Measurements from ENCODE around the gene JPH4.

JPH4 gene

GRCh38 chr14:23555533-23555881 is 23.1 kb downstream of the JPH4 start:
- H3K4me1 ChIP-seq (ENCODE audit: control insufficient read depth, insufficient read depth, low read length, unreplicated experiment): peaks cover 14% of the 10 kb centered on the region
- H3K27me3 ChIP-seq (ENCODE audit: insufficient read depth, low read length): peaks cover 2% of the 10 kb centered on the region; the same call in 1 of the 2 replicates
- H2AFZ ChIP-seq (ENCODE audit: low read length, unreplicated experiment): peak overlapping the region; percentile 80
- H3K79me2 ChIP-seq (ENCODE audit: control insufficient read depth, insufficient read depth, low read length, unreplicated experiment): peaks cover 23% of the 10 kb centered on the region
- H3K36me3 ChIP-seq (ENCODE audit: insufficient read depth, low read length): 0 out of 2 replicates have a peak, but pooled peaks cover 4% of the 10 kb centered on the region
- H3K4me3 ChIP-seq (ENCODE audit: low read depth, low read length): peak overlapping the region; percentile 91
- H3K27ac ChIP-seq (ENCODE audit: low read depth, low read length): no peak overlapping the region

- H2AFZ ChIP-seq (ENCODE audit: low read length, unreplicated experiment): peak within 1 kb of the TSS; percentile 96
- no peak within 1 kb of the TSS for H3K27ac ChIP-seq (ENCODE audit: low read depth, low read length)
- H3K4me3 ChIP-seq (ENCODE audit: low read depth, low read length): peak within 1 kb of the TSS; percentile 83
These were observed 27.1 kb downstream of the JPH4 start, which contains the start of gene ZFHX2 for GRCh38 chr14:23551266-23552028. TSS of gene ZFHX2 (minus strand) at chr14:23551765. CDS start at chr14:23535325, 16,440 bp downstream.

GRCh38 chr14:23550812-23551265 is 27.8 kb downstream of the JPH4 start:
- no peaks in the 10 kb centered on the region for H3K36me3 ChIP-seq (ENCODE audit: insufficient read depth, low read length)
- H2AFZ ChIP-seq (ENCODE audit: low read length, unreplicated experiment): peak overlapping the region; percentile 96
- H3K27me3 ChIP-seq (ENCODE audit: insufficient read depth, low read length): peaks cover 21% of the 10 kb centered on the region; the same call in 1 of the 2 replicates
- peaks cover 5% of the 10 kb centered on the region for H3K4me1 ChIP-seq (ENCODE audit: control insufficient read depth, insufficient read depth, low read length, unreplicated experiment)
- peak overlapping the region; percentile 83 for H3K4me3 ChIP-seq (ENCODE audit: low read depth, low read length)
- no peaks in the 10 kb centered on the region for H3K79me2 ChIP-seq (ENCODE audit: control insufficient read depth, insufficient read depth, low read length, unreplicated experiment)
- H3K27ac ChIP-seq (ENCODE audit: low read depth, low read length): no peak overlapping the region

More at GRCh38 chr14:23551266-23552028, 27.1 kb downstream of the JPH4 start, which contains the start of gene ZFHX2:
- Histone ChIP-seq H3K79me2 (ENCODE audit: control insufficient read depth, insufficient read depth, low read length, unreplicated experiment) (peaks cover 3% of the 10 kb centered on the region), H3K36me3 (ENCODE audit: insufficient read depth, low read length) (no peaks in the 10 kb centered on the region), H3K27me3 (ENCODE audit: insufficient read depth, low read length) (peaks cover 21% of the 10 kb centered on the region; the same call in 1 of the 2 replicates), H3K4me1 (ENCODE audit: control insufficient read depth, insufficient read depth, low read length, unreplicated experiment) (peaks cover 5% of the 10 kb centered on the region)

GRCh38 chr14:23550131-23550811 is 28.3 kb downstream of the JPH4 start:
- no peaks in the 10 kb centered on the region for H3K79me2 ChIP-seq (ENCODE audit: control insufficient read depth, insufficient read depth, low read length, unreplicated experiment)
- H3K36me3 ChIP-seq (ENCODE audit: insufficient read depth, low read length): no peaks in the 10 kb centered on the region
- H2AFZ ChIP-seq (ENCODE audit: low read length, unreplicated experiment): no peak overlapping the region
- H3K27me3 ChIP-seq (ENCODE audit: insufficient read depth, low read length): peaks cover 21% of the 10 kb centered on the region; the same call in 1 of the 2 replicates
- no peak overlapping the region for H3K27ac ChIP-seq (ENCODE audit: low read depth, low read length)
- peaks cover 5% of the 10 kb centered on the region for H3K4me1 ChIP-seq (ENCODE audit: control insufficient read depth, insufficient read depth, low read length, unreplicated experiment)
- peak overlapping the region; percentile 83 for H3K4me3 ChIP-seq (ENCODE audit: low read depth, low read length)

GRCh38 chr14:23548351-23549318 is 30.0 kb downstream of the JPH4 start:
- peaks cover 21% of the 10 kb centered on the region; the same call in 1 of the 2 replicates for H3K27me3 ChIP-seq (ENCODE audit: insufficient read depth, low read length)
- H2AFZ ChIP-seq (ENCODE audit: low read length, unreplicated experiment): no peak overlapping the region
- no peak overlapping the region for H3K4me3 ChIP-seq (ENCODE audit: low read depth, low read length)
- peaks cover 8% of the 10 kb centered on the region for H3K4me1 ChIP-seq (ENCODE audit: control insufficient read depth, insufficient read depth, low read length, unreplicated experiment)
- H3K27ac ChIP-seq (ENCODE audit: low read depth, low read length): no peak overlapping the region
- no peaks in the 10 kb centered on the region for H3K79me2 ChIP-seq (ENCODE audit: control insufficient read depth, insufficient read depth, low read length, unreplicated experiment)
- H3K36me3 ChIP-seq (ENCODE audit: insufficient read depth, low read length): no peaks in the 10 kb centered on the region

GRCh38 chr14:23547924-23548323 is 30.7 kb downstream of the JPH4 start:
- Histone ChIP-seq H2AFZ (ENCODE audit: low read length, unreplicated experiment) (no peak overlapping the region), H3K27me3 (ENCODE audit: insufficient read depth, low read length) (peaks cover 21% of the 10 kb centered on the region; the same call in 1 of the 2 replicates), H3K4me1 (ENCODE audit: control insufficient read depth, insufficient read depth, low read length, unreplicated experiment) (peaks cover 8% of the 10 kb centered on the region), H3K79me2 (ENCODE audit: control insufficient read depth, insufficient read depth, low read length, unreplicated experiment) (no peaks in the 10 kb centered on the region), H3K4me3 (ENCODE audit: low read depth, low read length) (no peak overlapping the region), H3K27ac (ENCODE audit: low read depth, low read length) (no peak overlapping the region), H3K36me3 (ENCODE audit: insufficient read depth, low read length) (no peaks in the 10 kb centered on the region)

- H3K79me2 ChIP-seq (ENCODE audit: control insufficient read depth, insufficient read depth, low read length, unreplicated experiment): no peaks in the 10 kb centered on the region
- H3K27me3 ChIP-seq (ENCODE audit: insufficient read depth, low read length): peaks cover 21% of the 10 kb centered on the region; the same call in 1 of the 2 replicates
- H3K4me3 ChIP-seq (ENCODE audit: low read depth, low read length): no peak overlapping the region
- peaks cover 8% of the 10 kb centered on the region for H3K4me1 ChIP-seq (ENCODE audit: control insufficient read depth, insufficient read depth, low read length, unreplicated experiment)
- no peak overlapping the region for H3K27ac ChIP-seq (ENCODE audit: low read depth, low read length)
- H3K36me3 ChIP-seq (ENCODE audit: insufficient read depth, low read length): no peaks in the 10 kb centered on the region
- no peak overlapping the region for H2AFZ ChIP-seq (ENCODE audit: low read length, unreplicated experiment)
These were observed 32.0 kb downstream of the JPH4 start for GRCh38 chr14:23546450-23547035.

- Histone ChIP-seq H3K27me3 (ENCODE audit: insufficient read depth, low read length) (peaks cover 21% of the 10 kb centered on the region; the same call in 1 of the 2 replicates), H3K79me2 (ENCODE audit: control insufficient read depth, insufficient read depth, low read length, unreplicated experiment) (no peaks in the 10 kb centered on the region), H2AFZ (ENCODE audit: low read length, unreplicated experiment) (no peak overlapping the region), H3K4me1 (ENCODE audit: control insufficient read depth, insufficient read depth, low read length, unreplicated experiment) (peaks cover 8% of the 10 kb centered on the region), H3K4me3 (ENCODE audit: low read depth, low read length) (no peak overlapping the region), H3K27ac (ENCODE audit: low read depth, low read length) (no peak overlapping the region), H3K36me3 (ENCODE audit: insufficient read depth, low read length) (no peaks in the 10 kb centered on the region)
These were observed 32.7 kb downstream of the JPH4 start for GRCh38 chr14:23545740-23546365.

GRCh38 chr14:23544511-23545447 is 33.8 kb downstream of the JPH4 start:
- peaks cover 3% of the 10 kb centered on the region for H3K4me1 ChIP-seq (ENCODE audit: control insufficient read depth, insufficient read depth, low read length, unreplicated experiment)
- no peak overlapping the region for H3K27ac ChIP-seq (ENCODE audit: low read depth, low read length)
- no peak overlapping the region for H2AFZ ChIP-seq (ENCODE audit: low read length, unreplicated experiment)
- H3K4me3 ChIP-seq (ENCODE audit: low read depth, low read length): no peak overlapping the region
- no peaks in the 10 kb centered on the region for H3K36me3 ChIP-seq (ENCODE audit: insufficient read depth, low read length)
- peaks cover 11% of the 10 kb centered on the region; the same call in 1 of the 2 replicates for H3K27me3 ChIP-seq (ENCODE audit: insufficient read depth, low read length)
- no peaks in the 10 kb centered on the region for H3K79me2 ChIP-seq (ENCODE audit: control insufficient read depth, insufficient read depth, low read length, unreplicated experiment)

Measured in ACC112 (cell line).